ENCODE measurements around the gene UIMC1.

UIMC1 gene

DNA sequence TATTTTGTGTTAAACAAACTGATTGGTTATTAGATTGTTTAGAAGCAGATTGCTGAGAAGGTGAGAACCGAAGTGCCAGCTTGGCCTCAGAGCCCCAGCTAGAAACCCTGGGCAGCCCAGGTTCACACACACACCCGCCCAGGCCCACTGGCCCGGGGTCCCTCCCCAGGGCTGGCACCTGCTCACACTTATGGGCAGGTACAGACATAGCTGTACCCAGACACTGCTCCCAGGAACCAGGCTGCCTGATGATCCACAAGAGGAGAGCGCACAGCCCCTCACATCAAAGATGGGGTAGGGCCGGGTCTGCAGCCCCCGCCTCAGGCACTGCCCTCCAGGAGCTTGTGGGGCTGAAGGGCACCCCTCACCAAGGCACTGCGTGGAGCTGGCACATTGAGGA, 140.6 kb downstream of the UIMC1 start:
- no peak for DNase-seq

DNA sequence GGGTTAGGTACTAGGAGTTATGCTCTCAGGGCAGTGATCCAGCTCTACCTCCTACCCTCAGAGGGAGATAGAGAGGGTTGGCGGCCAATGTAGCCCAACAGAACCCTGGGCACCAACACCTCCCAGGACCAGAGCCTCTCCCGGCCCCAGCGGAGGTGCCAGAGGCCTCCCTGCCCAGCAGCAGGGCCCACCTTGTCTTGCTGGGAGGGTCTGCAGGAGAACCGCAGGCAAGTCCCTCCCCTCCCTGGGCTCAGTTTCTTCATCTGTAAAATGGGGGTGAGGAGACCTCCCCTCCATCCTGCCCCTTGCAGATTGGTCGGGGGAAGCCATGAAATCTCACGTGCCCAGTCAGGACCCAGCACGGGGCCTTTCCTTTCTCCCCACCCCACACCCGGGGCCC, 141.8 kb downstream of the UIMC1 start:
- DNase-seq, result no peak

DNA sequence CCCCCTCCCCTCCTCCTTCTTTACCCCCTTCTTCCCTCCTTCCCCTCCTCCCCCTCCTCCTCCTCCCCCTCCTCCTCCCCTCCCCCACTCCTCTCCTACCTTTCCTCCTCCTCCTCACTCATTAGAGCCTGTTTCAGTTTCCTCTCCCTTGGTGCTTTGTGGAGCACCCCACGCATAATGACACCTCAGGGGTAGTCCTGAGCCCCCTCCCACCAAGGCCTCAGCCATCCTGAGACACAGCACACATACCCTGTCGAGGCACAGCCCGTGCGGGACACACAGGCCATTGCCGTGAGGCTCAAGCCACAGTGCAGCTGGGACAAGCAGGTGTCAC, 142.8 kb downstream of the UIMC1 start:
- DNase-seq, result no peak

DNA sequence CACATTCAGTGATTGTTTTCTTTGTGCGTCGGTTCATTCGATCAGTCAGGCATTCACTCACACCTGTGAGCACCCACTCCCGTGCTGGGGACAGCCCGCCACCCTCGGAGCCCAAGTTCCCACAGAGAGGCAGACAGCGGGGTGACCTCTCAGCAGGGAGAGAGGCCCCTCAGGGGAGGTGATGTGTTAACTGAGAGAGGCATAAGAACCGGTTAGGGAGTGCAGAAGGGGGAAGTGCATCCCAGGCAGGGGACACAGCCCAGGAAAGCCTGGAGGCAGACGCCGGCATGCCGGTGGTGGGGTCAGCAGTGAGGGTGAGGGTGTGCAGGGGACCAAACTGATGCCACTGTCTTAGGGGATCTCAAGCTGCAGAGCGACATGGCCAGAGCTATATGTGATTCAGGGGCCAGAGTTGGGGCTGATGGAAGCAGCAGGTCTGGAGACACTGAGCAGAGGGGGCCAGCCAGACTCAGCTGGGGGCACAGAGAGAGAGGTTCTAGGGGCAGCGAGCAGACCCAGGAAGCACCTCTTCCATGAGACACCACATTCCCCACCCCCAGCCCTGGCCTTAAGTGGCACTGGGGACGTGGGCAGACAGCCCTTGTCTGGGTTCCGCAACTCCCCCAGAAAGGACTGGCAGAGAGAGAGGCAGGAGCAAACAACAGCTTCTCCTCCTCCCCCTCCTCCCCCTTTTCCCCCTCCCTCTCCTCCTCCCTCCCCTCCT, 143.4 kb downstream of the UIMC1 start:
- no peak for DNase-seq

DNA sequence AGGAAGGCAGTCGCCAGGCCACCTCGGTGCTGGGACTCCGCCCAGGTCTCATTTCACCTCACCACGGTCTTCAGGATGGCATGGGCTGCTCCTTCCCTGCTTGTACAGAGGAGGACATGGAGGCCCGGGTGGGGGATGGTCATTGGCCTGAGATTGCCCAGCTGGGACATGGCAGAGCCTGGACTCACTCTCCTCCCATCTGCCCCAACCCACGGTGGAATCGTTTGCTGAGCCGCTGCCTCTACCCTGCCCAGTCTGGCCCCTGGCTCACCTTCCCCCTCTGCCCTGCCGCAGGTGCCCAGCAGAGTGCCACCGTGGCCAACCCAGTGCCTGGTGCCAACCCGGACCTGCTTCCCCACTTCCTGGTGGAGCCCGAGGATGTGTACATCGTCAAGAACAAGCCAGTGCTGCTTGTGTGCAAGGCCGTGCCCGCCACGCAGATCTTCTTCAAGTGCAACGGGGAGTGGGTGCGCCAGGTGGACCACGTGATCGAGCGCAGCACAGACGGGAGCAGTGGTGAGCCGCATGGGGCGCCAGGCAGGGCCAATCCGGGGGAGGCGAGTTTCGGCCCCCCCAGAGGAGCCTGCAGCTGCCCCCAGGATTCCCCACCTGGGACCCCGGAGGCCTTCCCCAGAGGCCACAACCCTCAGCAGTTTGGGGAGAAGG, 144.1 kb downstream of the UIMC1 start:
- DNase-seq, result no peak

DNA sequence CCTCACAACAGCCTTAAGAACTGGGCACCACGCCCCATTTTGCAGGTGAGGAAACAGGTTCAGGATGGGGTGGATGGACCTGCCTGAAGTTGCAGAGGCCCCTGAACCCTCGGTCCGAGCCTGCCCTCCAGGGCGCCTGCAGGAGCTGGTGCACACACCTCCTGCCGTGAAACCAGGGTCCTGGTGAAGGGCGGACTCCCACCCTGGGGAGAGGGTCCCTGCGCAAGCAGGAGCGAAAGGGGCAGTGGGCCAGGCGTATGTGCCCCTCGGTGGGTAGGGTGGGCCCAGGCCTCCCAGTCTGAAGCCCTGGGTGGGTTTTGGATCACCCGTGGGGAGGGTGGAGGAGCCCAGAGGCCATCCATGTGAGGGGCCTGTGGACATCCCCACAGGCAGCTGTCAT, 145.3 kb downstream of the UIMC1 start:
- DNase-seq, result no peak

DNA sequence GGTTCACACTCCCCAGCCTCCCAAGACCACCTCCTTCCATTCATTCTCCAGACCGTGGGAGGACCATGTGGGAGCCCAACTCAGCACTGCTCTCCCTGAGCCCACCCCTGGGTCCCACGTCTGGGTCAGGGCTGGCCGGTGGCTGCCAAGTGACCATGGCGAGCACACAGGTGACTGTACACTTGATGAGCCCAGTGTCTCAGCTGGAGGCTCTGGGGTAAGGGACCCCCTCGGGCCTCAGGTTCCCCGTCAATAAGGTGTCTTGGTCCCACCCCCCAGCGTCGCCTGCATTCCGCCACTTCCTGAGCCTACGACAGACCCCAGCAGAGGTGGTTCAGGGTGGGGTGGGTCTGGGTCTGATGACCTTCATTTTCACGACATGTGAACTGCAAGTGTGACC, 146.2 kb downstream of the UIMC1 start:
- DNase-seq, result no peak

DNA sequence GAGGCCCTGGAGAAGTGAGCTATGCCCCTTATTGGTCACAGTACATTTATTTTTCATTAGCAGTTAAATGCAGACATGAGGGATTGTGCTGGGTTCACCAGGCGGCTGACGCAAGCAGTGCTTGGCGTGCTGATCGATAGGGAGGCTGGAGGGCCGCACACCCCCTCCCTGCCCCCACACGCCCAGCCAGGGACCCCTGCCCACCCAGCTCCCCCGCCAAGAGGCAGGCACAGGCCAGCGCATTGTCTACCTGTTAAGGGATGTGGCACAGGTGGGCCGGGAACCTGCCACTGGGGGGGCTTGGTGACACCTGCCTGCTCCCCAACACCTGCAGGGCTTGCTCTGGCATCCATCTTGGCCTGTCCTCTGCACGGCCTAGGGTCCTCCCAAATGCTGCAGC, 146.7 kb downstream of the UIMC1 start:
- no peak for DNase-seq

DNA sequence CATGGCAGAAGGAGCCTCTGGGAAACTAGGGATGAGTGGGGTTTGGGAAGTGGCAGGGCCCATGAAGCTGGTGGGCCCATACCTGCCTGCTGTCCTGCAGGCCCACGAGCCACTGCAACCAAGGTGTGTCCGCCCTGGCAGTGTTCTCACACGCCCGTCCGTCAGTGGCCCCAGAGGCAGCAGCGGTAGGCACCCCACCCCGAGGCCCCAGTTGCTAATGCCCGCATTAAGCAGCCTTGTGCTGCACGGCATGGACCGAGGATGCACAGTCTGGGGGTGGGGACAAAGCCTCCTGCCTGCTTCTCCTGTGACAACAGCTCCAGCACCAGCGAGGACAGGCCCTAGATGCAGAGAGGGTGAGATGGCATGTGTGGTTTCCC, 148.7 kb downstream of the UIMC1 start:
- no peak for DNase-seq

DNA sequence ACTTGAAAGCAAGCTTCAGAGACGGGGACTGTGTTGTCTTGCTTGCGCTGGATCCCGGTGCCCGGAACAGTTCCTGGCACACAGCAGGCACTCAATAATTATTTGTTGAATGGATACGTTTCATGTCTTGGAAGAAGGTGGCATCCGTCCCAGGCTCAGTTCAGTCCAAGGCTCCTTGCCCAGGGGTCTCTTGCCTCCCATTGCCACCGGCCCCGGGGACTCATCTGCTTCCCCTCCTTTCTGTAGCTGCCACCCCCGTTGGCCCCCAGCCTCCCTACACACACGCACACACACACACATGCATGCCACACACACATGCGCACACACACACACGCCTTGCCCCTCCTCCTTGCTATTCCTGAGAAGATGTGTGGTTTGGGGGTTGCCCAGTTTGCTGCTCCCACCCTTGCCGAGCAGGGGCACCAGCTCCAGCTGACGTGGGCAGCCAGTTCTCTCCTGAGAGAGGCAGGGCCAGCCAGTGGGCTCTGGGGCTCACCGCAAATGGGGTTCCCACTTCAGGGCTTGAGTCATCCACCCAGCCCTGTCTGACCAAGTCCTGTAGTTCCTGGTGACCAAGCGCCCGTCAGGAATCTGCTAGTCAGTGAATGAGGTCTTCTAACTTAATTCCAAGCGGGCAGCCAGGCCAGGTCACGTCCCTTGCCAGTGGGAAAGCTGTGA, 149.2 kb downstream of the UIMC1 start:
- DNase-seq, result no peak

DNA sequence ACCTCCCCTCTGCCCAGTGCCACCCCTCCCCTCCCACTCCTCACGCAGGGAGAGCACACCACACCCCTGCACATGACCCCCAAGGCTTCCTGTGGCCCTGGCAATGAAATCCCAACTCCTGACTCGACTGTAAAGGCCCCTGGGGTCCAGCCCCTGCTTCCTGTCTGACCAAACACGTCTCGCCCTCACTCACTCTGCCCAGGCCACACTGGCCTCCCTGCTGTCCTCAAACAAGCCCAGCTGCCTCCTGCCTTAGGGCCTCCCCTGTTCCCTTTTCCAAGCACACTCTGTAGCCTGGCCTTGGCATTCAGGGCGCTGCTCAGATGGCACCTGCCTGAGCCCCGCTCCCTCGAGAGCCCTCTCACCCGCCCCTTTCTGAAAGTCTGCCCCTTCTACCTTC, 149.8 kb downstream of the UIMC1 start:
- no peak for DNase-seq

DNA sequence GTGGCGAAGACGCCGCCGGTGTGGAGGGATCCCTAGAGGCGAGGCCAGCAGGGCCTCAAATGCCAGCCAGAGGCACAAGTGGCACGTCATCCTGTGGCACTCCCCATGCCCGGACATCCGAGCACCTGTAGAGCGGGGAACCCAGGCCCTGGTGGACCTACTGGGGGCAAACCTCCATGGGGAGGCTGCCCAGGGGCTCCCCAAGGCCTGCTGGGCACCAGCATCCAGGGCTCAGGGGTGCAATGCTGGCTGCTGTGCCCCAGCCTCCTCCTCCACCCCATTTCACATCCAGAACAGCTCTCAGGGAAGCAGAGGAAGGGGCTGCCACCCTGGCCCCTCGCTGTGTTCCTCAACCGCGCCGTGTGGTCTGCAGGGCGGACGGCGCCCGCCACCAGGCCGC, 151.0 kb downstream of the UIMC1 start:
- no peak for DNase-seq
